IPS DF 6.9 (cell line): ENCODE results near the gene TLR3.

ENCODE experiments used
- DNase-seq: peaks from one replicate; pipeline ENCODE4 v3.0.0-alpha.2; 2013; ENCODE audit warnings: low read depth, low spot score
- H3K27ac ChIP-seq: one replicate; pipeline ENCODE4 v1.5.1; 2013; ENCODE audit warnings: low read length, control low read depth
- H3K27me3 ChIP-seq: 2 replicates; pipeline ENCODE4 v1.6.1; 2013; ENCODE audit warnings: mild to moderate bottlenecking, low read length; ENCODE audit not compliant: control insufficient read depth, insufficient read depth
- H3K36me3 ChIP-seq: 2 replicates; pipeline ENCODE4 v1.6.1; 2013; ENCODE audit warnings: low read length; ENCODE audit not compliant: control insufficient read depth, insufficient read depth
- H3K4me1 ChIP-seq: 2 replicates; pipeline ENCODE4 v1.6.1; 2013; ENCODE audit warnings: low read length; ENCODE audit not compliant: control insufficient read depth, insufficient read depth
- H3K4me3 ChIP-seq: 2 replicates; pipeline ENCODE4 v1.5.1; 2013; ENCODE audit warnings: mild to moderate bottlenecking, low read length
- H3K9me3 ChIP-seq: 2 replicates; pipeline ENCODE4 v1.6.1; 2013; ENCODE audit warnings: low read length, inconsistent platforms; ENCODE audit not compliant: control insufficient read depth, insufficient read depth
- WGBS: extraction: QIAGEN DNeasy Blood & Tissue Kit; methylation state at CpG from one replicate; pipeline ENCODE4 v1.1.7; 2013; ENCODE audit warnings: mixed read lengths, missing lambda C conversion rate; ENCODE audit not compliant: insufficient read length, insufficient coverage; 5-methylcytosine and 5-hydroxymethylcytosine counted together

The TLR3 gene

DNA sequence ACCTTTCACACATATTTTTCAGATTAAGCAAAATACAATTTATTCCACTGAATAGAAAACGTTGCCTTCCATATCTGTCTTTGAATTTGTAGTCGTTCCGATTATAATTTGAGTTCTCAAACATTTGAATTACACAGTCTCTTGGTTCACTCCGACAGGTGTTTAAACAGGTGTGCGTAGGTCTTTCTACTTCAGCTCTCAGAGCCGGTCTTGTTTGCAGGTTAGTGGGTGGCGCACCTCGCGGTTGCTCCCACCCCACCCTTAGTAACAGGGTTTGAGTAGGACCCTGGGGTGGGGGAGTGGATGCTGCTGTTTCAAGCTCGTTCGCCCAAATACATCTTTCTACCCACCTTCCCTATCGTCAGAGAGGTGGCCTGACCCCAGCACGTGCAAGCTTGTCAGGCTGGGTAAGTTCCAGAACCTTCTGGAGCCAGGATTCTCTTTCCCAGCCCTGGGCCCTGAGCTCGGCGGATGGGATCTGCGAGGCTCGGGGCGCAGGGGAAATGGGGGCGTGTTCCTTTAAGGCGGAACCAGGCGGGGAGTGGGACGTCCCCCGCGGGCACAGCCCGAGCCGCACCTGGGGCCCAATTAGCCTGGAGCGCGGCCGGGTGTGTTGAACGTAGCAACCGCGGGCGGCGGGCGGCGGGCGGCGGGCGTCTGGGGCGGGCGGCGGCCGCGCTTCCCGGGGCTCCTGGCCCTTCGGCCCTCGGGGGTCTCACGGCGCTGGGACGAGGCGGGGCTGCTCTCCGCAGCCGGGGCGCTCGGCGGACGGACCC, 35.3 kb downstream of the TLR3 start, which contains the start of gene FAM149A:
FAM149A (plus strand) TSS at position 591 of the 776 bp plus-strand sequence.
- Histone ChIP-seq H3K9me3 (no peaks in the 10 kb centered on the region), H3K27ac (no peak within 1 kb of the TSS), H3K4me1 (peaks cover 2% of the 10 kb centered on the region), H3K27me3 (peaks cover 5% of the 10 kb centered on the region; the same call in 1 of the 2 replicates), H3K4me3 (peak within 1 kb of the TSS; percentile 52; the same call in 1 of the 2 replicates), H3K36me3 (no peaks in the 10 kb centered on the region; the same call in 1 of the 2 replicates)
- DNase-seq, result no peak
- WGBS, result no CpG with 5 or more reads among the region's 57 CpGs

DNA sequence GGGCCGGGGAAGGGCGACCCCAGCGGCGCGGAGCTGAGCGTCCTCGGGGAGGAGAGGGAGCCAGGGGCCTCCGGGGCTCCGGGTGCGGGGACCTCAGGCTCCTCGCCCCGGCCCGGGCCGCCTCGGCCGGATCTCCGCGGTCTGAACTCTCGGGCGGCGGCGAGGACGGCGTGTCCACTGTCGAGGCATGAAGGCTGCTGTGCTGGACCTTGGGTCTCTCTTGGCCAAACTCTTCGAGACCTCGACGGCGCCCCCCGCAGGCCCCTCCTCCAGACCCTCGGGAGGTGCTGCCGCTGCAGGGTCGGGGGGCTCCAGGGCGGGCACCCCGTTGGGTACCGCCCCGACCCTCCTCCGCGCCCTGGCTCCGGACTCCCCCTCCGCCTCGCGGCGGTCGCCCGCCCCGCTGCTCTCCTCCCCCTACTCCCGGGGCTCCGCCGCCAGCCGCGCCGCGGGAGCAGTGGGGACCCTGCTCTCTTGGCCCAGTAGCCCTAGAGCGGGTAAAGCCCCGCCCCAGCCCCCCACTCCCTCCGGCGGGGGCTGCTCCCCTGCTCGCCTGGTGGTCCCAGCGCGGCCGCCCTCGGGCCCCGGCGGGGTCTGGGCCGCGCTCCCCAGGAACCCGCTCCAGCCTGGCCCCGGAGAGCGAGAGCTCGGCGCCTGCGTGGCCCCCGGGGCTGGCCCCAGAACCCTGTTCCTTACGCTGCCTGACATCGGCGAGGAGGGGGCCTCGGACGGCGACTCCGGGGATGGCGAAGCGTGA, 36.1 kb downstream of the TLR3 start:
- Histone ChIP-seq H3K36me3 (no peaks in the 10 kb centered on the region; the same call in 1 of the 2 replicates), H3K27ac (no peak overlapping the region), H3K27me3 (peaks cover 5% of the 10 kb centered on the region; the same call in 1 of the 2 replicates), H3K9me3 (no peaks in the 10 kb centered on the region), H3K4me3 (peak overlapping the region; percentile 52; the same call in 1 of the 2 replicates), H3K4me1 (peaks cover 2% of the 10 kb centered on the region)
- WGBS, result no CpG with 5 or more reads among the region's 83 CpGs
- DNase-seq, result no peak

DNA sequence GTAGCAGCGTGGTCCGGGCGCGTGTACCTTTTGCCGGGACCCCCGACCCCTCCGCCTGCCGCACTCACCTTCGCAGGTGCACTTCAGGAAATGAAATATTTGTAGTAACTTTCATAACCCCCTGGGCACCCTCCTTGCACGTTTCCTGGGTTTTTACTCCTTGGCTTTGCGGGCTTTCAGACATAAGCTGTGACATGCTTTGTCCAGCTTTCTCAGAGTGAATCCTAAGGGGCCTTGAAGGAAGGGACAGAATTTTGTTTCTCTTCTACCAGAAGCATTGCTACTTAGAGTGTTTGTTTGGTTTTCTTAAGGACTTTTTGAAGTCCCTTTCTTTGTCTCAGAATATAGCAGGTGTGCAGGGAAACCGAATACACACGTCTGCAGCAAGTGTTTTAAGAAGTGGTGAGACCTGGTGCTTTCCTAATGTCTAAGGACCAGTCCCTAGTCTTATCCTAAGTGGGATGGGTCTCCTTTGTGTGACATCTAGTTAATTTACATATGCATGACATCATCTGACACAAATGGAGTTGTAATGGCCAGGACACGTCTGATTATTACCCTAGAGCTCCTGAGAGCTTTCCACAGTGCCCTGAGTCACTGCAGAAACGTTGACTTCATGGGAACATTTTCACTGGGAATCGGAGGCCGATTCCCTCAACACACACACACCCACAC, 36.8 kb downstream of the TLR3 start:
- Histone ChIP-seq H3K4me3 (peak overlapping the region; percentile 52; the same call in 1 of the 2 replicates), H3K27ac (no peak overlapping the region), H3K36me3 (no peaks in the 10 kb centered on the region; the same call in 1 of the 2 replicates), H3K4me1 (peaks cover 2% of the 10 kb centered on the region), H3K27me3 (peaks cover 5% of the 10 kb centered on the region; the same call in 1 of the 2 replicates), H3K9me3 (no peaks in the 10 kb centered on the region)
- DNase-seq, result no peak
- no CpG with 5 or more reads among the region's 17 CpGs for WGBS

DNA sequence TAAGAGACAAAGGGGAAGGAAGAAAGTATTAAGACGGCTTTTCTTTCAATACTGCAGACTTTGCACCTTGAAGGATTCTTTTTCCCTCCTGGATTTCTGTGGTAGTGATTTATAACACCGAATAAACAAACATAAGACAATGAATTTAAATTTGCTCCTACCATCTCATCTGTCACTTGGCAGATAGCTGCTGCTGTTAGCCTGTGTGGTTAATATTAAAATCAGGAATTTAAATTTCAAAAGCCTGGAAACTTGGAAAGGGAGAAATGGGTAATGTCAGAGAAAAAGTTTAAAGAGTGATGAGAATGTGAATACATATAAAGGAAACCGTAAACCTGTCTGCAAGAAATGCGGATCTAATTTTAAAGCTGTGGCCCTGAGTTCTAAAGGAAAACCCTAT, 39.0 kb downstream of the TLR3 start:
- Histone ChIP-seq H3K36me3 (no peaks in the 10 kb centered on the region; the same call in 1 of the 2 replicates), H3K4me1 (peaks cover 2% of the 10 kb centered on the region), H3K27ac (no peak overlapping the region), H3K4me3 (no peak overlapping the region), H3K9me3 (no peaks in the 10 kb centered on the region), H3K27me3 (peaks cover 5% of the 10 kb centered on the region; the same call in 1 of the 2 replicates)
- no peak for DNase-seq
- no CpG with 5 or more reads among the region's 4 CpGs for WGBS

DNA sequence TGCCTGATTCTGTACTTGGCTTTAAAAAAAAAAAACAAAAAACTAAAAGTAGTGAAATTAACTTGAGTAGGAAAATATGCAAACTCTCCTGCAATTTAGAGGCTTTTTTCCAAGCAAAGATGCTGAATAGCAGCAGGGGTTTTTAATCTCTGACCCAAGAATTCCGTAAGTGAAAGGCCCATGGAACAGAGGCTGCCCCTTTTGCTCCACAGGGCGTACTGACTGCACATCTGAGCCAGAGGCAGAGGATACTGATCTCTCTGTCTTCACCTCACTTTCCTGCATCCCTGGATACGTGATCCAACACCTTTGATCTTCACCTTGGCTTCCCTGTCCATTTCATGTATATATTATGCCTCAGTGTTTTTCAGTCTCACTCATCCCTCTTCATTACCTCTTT, 39.4 kb downstream of the TLR3 start:
- WGBS, result no CpG with 5 or more reads among the region's 3 CpGs

DNA sequence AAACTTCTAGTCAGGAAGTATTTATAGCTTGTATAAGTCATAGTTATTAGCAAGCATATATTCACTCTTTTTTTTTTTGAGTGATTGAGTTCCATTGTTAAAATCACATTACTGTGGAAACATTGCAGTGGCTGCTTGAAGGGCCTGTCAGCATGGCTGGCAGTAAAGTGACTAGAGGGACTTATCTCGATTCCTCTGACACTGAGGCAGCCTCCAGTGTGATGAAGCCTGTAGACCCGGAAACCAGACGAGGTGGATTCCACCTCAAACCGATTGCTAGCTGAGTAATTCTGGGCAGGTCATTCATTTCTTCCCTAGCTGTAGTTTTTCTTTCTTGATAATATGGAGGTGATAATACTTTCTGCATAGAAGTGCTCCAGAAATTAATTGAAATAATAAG, 40.3 kb downstream of the TLR3 start:
- Histone ChIP-seq H3K36me3 (no peaks in the 10 kb centered on the region; the same call in 1 of the 2 replicates), H3K27ac (no peak overlapping the region), H3K4me1 (peaks cover under 1% of the 10 kb centered on the region; the same call in 1 of the 2 replicates), H3K27me3 (peaks cover 3% of the 10 kb centered on the region; the same call in 1 of the 2 replicates), H3K9me3 (no peaks in the 10 kb centered on the region), H3K4me3 (no peak overlapping the region)
- no CpG with 5 or more reads among the region's 4 CpGs for WGBS
- DNase-seq, result no peak

More for the DNA sequence above, 39.4 kb downstream of the TLR3 start:
- DNase-seq, result no peak
- Histone ChIP-seq H3K36me3 (no peaks in the 10 kb centered on the region; the same call in 1 of the 2 replicates), H3K4me1 (peaks cover 2% of the 10 kb centered on the region), H3K4me3 (no peak overlapping the region), H3K27me3 (peaks cover 5% of the 10 kb centered on the region; the same call in 1 of the 2 replicates), H3K9me3 (no peaks in the 10 kb centered on the region), H3K27ac (no peak overlapping the region)

DNA sequence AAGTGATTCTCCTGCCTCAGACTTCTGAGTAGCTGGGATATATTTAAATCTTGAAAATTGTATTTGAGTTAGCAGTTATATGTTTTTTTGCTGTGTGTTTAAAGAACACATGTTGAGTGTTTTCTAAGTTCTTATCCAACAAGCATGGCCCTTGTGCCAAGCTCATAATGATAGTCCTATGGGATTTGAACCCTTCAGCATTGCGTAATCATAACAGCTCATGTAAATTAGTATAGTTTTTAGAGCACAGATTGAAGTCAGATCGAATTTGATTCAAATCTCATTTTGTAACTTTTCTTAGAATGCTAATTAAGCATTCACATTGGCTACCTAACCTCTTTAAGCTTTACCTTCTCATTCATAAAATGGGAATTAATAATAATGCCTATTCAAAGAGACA, 47.7 kb downstream of the TLR3 start:
- Histone ChIP-seq H3K4me1 (no peaks in the 10 kb centered on the region), H3K9me3 (no peaks in the 10 kb centered on the region), H3K27ac (no peak overlapping the region), H3K36me3 (no peaks in the 10 kb centered on the region), H3K4me3 (no peak overlapping the region), H3K27me3 (no peaks in the 10 kb centered on the region)
- WGBS, result no CpG with 5 or more reads among the region's 2 CpGs
- DNase-seq, result no peak

DNA sequence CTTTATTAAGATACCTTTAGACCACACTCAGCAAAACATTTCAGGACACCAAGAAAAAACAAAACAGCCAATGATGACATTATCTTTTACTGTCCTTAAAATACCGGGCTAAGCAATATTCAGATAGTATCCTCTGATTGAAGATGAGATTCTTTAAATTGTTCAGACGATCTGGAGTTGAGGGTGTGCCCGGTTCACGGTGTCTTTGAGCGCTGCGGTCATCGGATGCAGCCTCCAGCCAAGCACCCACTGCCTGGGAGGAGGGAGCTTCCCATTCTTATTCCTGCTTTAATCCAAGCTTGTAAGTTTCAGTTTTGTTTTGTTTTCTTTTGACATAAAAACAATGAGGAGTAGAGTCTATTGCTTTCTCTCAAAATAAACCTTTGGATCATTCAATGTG, 49.6 kb downstream of the TLR3 start:
- no peak for DNase-seq
- no peaks in the 10 kb centered on the region for H3K27me3 ChIP-seq
- no peak overlapping the region for H3K4me3 ChIP-seq
- H3K36me3 ChIP-seq, result no peaks in the 10 kb centered on the region
- H3K27ac ChIP-seq, result no peak overlapping the region
- H3K4me1 ChIP-seq, result no peaks in the 10 kb centered on the region
- no CpG with 5 or more reads among the region's 7 CpGs for WGBS
- H3K9me3 ChIP-seq, result no peaks in the 10 kb centered on the region

DNA sequence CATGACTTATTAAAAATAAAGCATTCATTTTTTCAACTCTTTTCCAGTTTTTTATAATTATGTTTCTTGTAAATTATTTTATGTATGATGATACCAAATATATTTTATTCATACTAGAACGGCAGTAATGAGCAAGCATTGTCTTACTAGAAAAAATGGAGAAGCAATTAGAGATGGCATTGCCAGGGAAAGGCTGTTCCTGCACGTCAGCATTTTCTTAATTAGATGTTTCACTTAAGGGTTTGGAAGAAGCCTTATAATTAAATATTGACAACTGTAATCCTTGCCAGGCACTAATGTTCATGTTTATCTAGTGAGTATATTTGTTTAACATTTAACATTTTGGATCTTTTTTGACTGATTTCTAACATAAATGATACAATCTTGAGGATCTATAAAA, 52.1 kb downstream of the TLR3 start:
- WGBS, result no CpG with 5 or more reads among the region's 2 CpGs
- H3K27ac ChIP-seq, result no peak overlapping the region
- no peaks in the 10 kb centered on the region for H3K36me3 ChIP-seq
- no peak for DNase-seq
- no peaks in the 10 kb centered on the region for H3K27me3 ChIP-seq
- no peaks in the 10 kb centered on the region for H3K9me3 ChIP-seq
- no peaks in the 10 kb centered on the region for H3K4me1 ChIP-seq
- H3K4me3 ChIP-seq, result no peak overlapping the region

DNA sequence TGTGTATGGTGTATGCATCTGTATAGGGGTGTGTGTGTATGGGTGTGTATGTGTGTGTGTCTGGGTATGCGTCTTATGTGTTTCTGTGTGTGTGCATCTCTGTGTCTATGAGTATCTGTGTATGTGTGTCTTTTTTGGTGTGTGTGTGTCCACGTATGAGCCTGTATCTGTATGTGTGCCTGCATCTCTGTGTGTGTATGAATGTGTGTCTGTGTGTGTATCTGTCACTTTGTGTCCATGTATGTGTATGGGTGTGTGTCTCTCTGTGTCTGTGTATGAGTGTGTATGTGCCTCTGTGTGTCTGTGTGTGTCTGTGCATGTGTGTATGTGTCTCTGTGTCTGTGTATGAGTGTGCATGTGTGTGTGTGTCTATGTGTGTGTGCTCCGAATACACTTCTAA, 59.9 kb downstream of the TLR3 start:
- WGBS, result no CpG with 5 or more reads among the region's 3 CpGs
- Histone ChIP-seq H3K36me3 (no peaks in the 10 kb centered on the region), H3K4me1 (peaks cover 5% of the 10 kb centered on the region), H3K27me3 (no peaks in the 10 kb centered on the region), H3K27ac (no peak overlapping the region), H3K9me3 (no peaks in the 10 kb centered on the region), H3K4me3 (no peak overlapping the region)
- no peak for DNase-seq
